ENCODE data around the gene CRYGN. TPM values are rescaled to one million over a fixed set of nuclear protein-coding genes. Genes with fewer than 3 reads are reported as not detected.
A peak's percentile ranks its signal among the peaks of the same experiment; 100 is the strongest.

CRYGN gene
- total and polyA plus RNA-seq, 9 of the 15 experiments (the other 6 are each of a cell fraction or from before 2014, with no cell fraction given) = not detected

DNA sequence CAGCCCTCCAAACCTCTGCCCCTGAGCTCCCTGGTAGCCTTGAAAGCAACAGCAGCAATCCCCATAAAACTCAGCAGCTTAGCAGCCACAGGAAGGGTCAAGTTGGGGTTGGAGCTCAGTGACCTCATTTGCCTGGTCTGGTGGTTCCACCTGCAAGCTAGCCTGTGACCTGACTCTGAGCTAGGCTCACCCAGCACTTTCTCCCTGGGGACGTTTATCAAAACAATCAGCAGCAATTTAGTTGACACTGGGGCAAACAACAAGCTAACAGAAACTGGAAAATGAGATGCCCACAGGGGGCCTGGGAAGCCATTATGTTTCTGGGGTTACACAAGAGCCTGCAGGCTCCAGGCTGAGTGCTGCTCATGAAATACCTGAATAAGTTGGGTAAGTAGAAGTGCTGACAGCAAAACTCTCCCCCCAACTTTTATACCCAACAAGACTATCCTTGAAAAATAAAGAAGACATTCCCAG is 22.4 kb upstream of the CRYGN start (continued):
- TF ChIP-seq, protein P1, sequence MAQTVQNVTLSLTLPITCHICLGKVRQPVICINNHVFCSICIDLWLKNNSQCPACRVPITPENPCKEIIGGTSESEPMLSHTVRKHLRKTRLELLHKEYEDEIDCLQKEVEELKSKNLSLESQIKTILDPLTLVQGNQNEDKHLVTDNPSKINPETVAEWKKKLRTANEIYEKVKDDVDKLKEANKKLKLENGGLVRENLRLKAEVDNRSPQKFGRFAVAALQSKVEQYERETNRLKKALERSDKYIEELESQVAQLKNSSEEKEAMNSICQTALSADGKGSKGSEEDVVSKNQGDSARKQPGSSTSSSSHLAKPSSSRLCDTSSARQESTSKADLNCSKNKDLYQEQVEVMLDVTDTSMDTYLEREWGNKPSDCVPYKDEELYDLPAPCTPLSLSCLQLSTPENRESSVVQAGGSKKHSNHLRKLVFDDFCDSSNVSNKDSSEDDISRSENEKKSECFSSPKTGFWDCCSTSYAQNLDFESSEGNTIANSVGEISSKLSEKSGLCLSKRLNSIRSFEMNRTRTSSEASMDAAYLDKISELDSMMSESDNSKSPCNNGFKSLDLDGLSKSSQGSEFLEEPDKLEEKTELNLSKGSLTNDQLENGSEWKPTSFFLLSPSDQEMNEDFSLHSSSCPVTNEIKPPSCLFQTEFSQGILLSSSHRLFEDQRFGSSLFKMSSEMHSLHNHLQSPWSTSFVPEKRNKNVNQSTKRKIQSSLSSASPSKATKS (CRISPR knock-in tag; IDR thresholded peaks at IDR 0.05) = no peak
- TF ChIP-seq RBFOX2 (IDR thresholded peaks at IDR 0.05; ENCODE audit: low read depth, low read length) = no peak
- TF ChIP-seq JUNB (CRISPR knock-in tag; conservative IDR thresholded peaks at IDR 0.05) = no peak
- TF ChIP-seq POLR2A (conservative IDR thresholded peaks at IDR 0.05) = peak; percentile 18; the same call in 1 of the 2 replicates
- TF ChIP-seq ZNF184 (CRISPR knock-in tag; IDR thresholded peaks at IDR 0.05) = no peak
- TF ChIP-seq, protein P2, sequence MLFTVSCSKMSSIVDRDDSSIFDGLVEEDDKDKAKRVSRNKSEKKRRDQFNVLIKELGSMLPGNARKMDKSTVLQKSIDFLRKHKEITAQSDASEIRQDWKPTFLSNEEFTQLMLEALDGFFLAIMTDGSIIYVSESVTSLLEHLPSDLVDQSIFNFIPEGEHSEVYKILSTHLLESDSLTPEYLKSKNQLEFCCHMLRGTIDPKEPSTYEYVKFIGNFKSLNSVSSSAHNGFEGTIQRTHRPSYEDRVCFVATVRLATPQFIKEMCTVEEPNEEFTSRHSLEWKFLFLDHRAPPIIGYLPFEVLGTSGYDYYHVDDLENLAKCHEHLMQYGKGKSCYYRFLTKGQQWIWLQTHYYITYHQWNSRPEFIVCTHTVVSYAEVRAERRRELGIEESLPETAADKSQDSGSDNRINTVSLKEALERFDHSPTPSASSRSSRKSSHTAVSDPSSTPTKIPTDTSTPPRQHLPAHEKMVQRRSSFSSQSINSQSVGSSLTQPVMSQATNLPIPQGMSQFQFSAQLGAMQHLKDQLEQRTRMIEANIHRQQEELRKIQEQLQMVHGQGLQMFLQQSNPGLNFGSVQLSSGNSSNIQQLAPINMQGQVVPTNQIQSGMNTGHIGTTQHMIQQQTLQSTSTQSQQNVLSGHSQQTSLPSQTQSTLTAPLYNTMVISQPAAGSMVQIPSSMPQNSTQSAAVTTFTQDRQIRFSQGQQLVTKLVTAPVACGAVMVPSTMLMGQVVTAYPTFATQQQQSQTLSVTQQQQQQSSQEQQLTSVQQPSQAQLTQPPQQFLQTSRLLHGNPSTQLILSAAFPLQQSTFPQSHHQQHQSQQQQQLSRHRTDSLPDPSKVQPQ (CRISPR knock-in tag; IDR thresholded peaks at IDR 0.05; ENCODE audit: borderline replicate concordance) = no peak
- no peak for TF ChIP-seq YBX1 (IDR thresholded peaks at IDR 0.05)
- TF ChIP-seq DMBX1 (CRISPR knock-in tag; IDR thresholded peaks at IDR 0.05; ENCODE audit: borderline replicate concordance) = no peak
- no peak for TF ChIP-seq STAG1 (CRISPR knock-in tag; IDR thresholded peaks at IDR 0.05; ENCODE audit: borderline replicate concordance)
- no peak for TF ChIP-seq HNRNPK (IDR thresholded peaks at IDR 0.05; ENCODE audit: low read depth, low read length, poor library complexity, severe bottlenecking)
- TF ChIP-seq TRIM24 (IDR thresholded peaks at IDR 0.05) = peak; percentile 62 to 75; a peak in 2 of 4 replicates
- TF ChIP-seq TAF7 (tag; IDR thresholded peaks at IDR 0.05) = no peak
- no peak for TF ChIP-seq ZBTB7A (IDR thresholded peaks at IDR 0.05; ENCODE audit: borderline replicate concordance, control insufficient read depth, low read depth, low read length)
- TF ChIP-seq KDM2B (CRISPR knock-in tag; IDR thresholded peaks at IDR 0.05) = no peak
